ENCODE results near the gene ALK.

The ALK gene

GRCh38 chr2:29455200-29455860 is 466.1 kb downstream of the ALK start:
- DNase-seq (ENCODE audit: low read depth in 2 of 2): no peak

- no peak for DNase-seq (ENCODE audit: low read depth in 2 of 2)
Observed at GRCh38 chr2:29452036-29452435, 469.4 kb downstream of the ALK start.

GRCh38 chr2:29450596-29451222 is 470.7 kb downstream of the ALK start:
- DNase-seq (ENCODE audit: low read depth in 2 of 2): no peak

GRCh38 chr2:29449499-29449898 is 471.9 kb downstream of the ALK start:
- no peak for DNase-seq (ENCODE audit: low read depth in 2 of 2)

GRCh38 chr2:29448096-29448688 is 473.2 kb downstream of the ALK start:
- DNase-seq (ENCODE audit: low read depth in 2 of 2): no peak

- DNase-seq (ENCODE audit: low read depth in 2 of 2): no peak
Observed at GRCh38 chr2:29447513-29447912, 473.9 kb downstream of the ALK start.

- DNase-seq (ENCODE audit: low read depth in 2 of 2): no peak
Observed at GRCh38 chr2:29446847-29447246, 474.5 kb downstream of the ALK start.

GRCh38 chr2:29444150-29444549 is 477.2 kb downstream of the ALK start:
- no peak for DNase-seq (ENCODE audit: low read depth in 2 of 2)

- DNase-seq (ENCODE audit: low read depth in 2 of 2): no peak
Observed at GRCh38 chr2:29443627-29444026, 477.8 kb downstream of the ALK start.

- DNase-seq (ENCODE audit: low read depth in 2 of 2): no peak
Observed at GRCh38 chr2:29443151-29443550, 478.2 kb downstream of the ALK start.

- no peak for DNase-seq (ENCODE audit: low read depth in 2 of 2)
Observed at GRCh38 chr2:29440921-29441623, 480.3 kb downstream of the ALK start.

- DNase-seq (ENCODE audit: low read depth in 2 of 2): no peak
Observed at GRCh38 chr2:29433920-29434319, 487.5 kb downstream of the ALK start.

- no peak for DNase-seq (ENCODE audit: low read depth in 2 of 2)
Observed at GRCh38 chr2:29433128-29433527, 488.3 kb downstream of the ALK start.

- no peak for DNase-seq (ENCODE audit: low read depth in 2 of 2)
Observed at GRCh38 chr2:29431485-29431884, 489.9 kb downstream of the ALK start.

- DNase-seq (ENCODE audit: low read depth in 2 of 2): no peak
Observed at GRCh38 chr2:29430382-29431112, 490.8 kb downstream of the ALK start.

GRCh38 chr2:29426354-29426753 is 495.0 kb downstream of the ALK start:
- DNase-seq (ENCODE audit: low read depth in 2 of 2): no peak

- DNase-seq (ENCODE audit: low read depth in 2 of 2): no peak
Observed at GRCh38 chr2:29425866-29426265, 495.5 kb downstream of the ALK start.

GRCh38 chr2:29423061-29423666 is 498.2 kb downstream of the ALK start:
- no peak for DNase-seq (ENCODE audit: low read depth in 2 of 2)

- DNase-seq (ENCODE audit: low read depth in 2 of 2): no peak
Observed at GRCh38 chr2:29420999-29421782, 500.2 kb downstream of the ALK start.

- no peak for DNase-seq (ENCODE audit: low read depth in 2 of 2)
Observed at GRCh38 chr2:29420464-29420863, 500.9 kb downstream of the ALK start.

GRCh38 chr2:29417630-29418029 is 503.8 kb downstream of the ALK start:
- DNase-seq (ENCODE audit: low read depth in 2 of 2): no peak
